PFSK-1 (cell line): Measurements from ENCODE around the gene KIF26B.

ENCODE experiments used
- POLR2AphosphoS5 ChIP-seq: IDR thresholded peaks from 2 replicates; pipeline ENCODE4 v1.6.1; 2012; ENCODE audit warnings: low read depth, mild to moderate bottlenecking, control low read depth, low read length, moderate library complexity
- TF ChIP-seq, protein P1 (sequence below), 2 experiments: IDR thresholded peaks; 2 replicates each; pipeline versions ENCODE4 v1.6.1 to v1.8.0; 2011 to 2012; ENCODE audit warnings: low read depth in 2 of 2, low read length in 2 of 2, control low read depth in 1 of 2, inconsistent platforms in 1 of 2, mild to moderate bottlenecking in 1 of 2, moderate library complexity in 1 of 2; ENCODE audit not compliant: insufficient read depth in 1 of 2

DNA sequence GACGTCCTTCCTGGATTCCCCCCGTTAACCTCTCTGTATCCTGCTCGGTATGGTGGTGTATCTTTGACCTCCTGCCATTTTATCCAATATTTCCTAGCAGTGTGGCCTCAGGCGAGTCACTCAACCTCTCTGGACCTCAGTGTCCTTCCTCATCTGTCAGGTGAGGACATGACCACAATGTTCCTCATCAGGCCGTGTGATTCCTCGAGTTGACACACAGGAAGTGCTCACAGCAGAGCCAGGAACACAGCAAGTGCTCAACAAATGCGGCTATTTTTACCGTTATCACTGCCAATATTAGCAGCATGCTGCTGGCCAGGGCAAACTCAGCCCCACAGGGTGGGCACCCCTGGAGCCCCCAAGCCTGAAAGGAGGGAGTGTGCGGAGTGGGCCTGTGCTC is 450.2 kb downstream of the KIF26B start:
- TF ChIP-seq POLR2AphosphoS5: no peak
- TF ChIP-seq, protein P1, sequence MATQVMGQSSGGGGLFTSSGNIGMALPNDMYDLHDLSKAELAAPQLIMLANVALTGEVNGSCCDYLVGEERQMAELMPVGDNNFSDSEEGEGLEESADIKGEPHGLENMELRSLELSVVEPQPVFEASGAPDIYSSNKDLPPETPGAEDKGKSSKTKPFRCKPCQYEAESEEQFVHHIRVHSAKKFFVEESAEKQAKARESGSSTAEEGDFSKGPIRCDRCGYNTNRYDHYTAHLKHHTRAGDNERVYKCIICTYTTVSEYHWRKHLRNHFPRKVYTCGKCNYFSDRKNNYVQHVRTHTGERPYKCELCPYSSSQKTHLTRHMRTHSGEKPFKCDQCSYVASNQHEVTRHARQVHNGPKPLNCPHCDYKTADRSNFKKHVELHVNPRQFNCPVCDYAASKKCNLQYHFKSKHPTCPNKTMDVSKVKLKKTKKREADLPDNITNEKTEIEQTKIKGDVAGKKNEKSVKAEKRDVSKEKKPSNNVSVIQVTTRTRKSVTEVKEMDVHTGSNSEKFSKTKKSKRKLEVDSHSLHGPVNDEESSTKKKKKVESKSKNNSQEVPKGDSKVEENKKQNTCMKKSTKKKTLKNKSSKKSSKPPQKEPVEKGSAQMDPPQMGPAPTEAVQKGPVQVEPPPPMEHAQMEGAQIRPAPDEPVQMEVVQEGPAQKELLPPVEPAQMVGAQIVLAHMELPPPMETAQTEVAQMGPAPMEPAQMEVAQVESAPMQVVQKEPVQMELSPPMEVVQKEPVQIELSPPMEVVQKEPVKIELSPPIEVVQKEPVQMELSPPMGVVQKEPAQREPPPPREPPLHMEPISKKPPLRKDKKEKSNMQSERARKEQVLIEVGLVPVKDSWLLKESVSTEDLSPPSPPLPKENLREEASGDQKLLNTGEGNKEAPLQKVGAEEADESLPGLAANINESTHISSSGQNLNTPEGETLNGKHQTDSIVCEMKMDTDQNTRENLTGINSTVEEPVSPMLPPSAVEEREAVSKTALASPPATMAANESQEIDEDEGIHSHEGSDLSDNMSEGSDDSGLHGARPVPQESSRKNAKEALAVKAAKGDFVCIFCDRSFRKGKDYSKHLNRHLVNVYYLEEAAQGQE (IDR thresholded peaks at IDR 0.05; ENCODE audit: insufficient read depth in 1 of 2, low read depth in 2 of 2, low read length in 2 of 2): no peak
